Measurements from ENCODE around the gene DTYMK.

DTYMK gene

GRCh38 chr2:241734467-241735208 lies 48.0 kb upstream of the DTYMK start, which contains the start of gene D2HGDH (continued):
- TF ChIP-seq GLI4 (tag by site-specific recombination; IDR thresholded peaks at IDR 0.05) (no peak), TRIM28 (IDR thresholded peaks at IDR 0.05; ENCODE audit: borderline replicate concordance, low read length) (no peak), MZF1 (tag by site-specific recombination; IDR thresholded peaks at IDR 0.05; ENCODE audit: borderline replicate concordance) (no peak), ZNF423 (tag by site-specific recombination; IDR thresholded peaks at IDR 0.05) (no peak), BCL11A (tag by site-specific recombination; IDR thresholded peaks at IDR 0.05; ENCODE audit: low read depth) (no peak), ZNF138 (tag by site-specific recombination; IDR thresholded peaks at IDR 0.05; ENCODE audit: borderline replicate concordance) (no peak), ZNF626 (tag by site-specific recombination; IDR thresholded peaks at IDR 0.05) (no peak), ELK4 (IDR thresholded peaks at IDR 0.05; ENCODE audit: borderline replicate concordance, low read depth, low read length) (no peak), ZNF354C (tag by site-specific recombination; IDR thresholded peaks at IDR 0.05; ENCODE audit: borderline replicate concordance, low read depth) (no peak), OSR2 (tag by site-specific recombination; IDR thresholded peaks at IDR 0.05) (no peak), ZNF202 (tag by site-specific recombination; IDR thresholded peaks at IDR 0.05; ENCODE audit: borderline replicate concordance) (no peak), ZNF473 (tag by site-specific recombination; IDR thresholded peaks at IDR 0.05) (no peak), FEZF1 (tag by site-specific recombination; IDR thresholded peaks at IDR 0.05) (peak; percentile 79), OVOL3 (tag by site-specific recombination; IDR thresholded peaks at IDR 0.05) (no peak), ZNF394 (tag by site-specific recombination; IDR thresholded peaks at IDR 0.05; ENCODE audit: borderline replicate concordance) (no peak), ZNF530 (tag by site-specific recombination; IDR thresholded peaks at IDR 0.05; ENCODE audit: low read depth) (no peak), SP2 (tag by site-specific recombination; IDR thresholded peaks at IDR 0.05) (no peak; the same call in 1 of the 2 replicates), KLF10 (tag by site-specific recombination; IDR thresholded peaks at IDR 0.05) (peak; percentile 52), ZNF624 (tag by site-specific recombination; IDR thresholded peaks at IDR 0.05) (no peak), PRDM6 (tag by site-specific recombination; IDR thresholded peaks at IDR 0.05) (no peak), SETDB1 (IDR thresholded peaks at IDR 0.05; ENCODE audit: insufficient read length, low read length) (no peak), ZNF335 (tag by site-specific recombination; conservative IDR thresholded peaks at IDR 0.05) (peak; percentile 77), ZBTB7A (tag by site-specific recombination; IDR thresholded peaks at IDR 0.05; ENCODE audit: low read depth) (peak; percentile 43; the same call in 1 of the 2 replicates), ZNF549 (tag by site-specific recombination; IDR thresholded peaks at IDR 0.05) (no peak), ZNF391 (tag by site-specific recombination; IDR thresholded peaks at IDR 0.05; ENCODE audit: borderline replicate concordance, low read depth) (no peak), GLIS1 (tag by site-specific recombination; IDR thresholded peaks at IDR 0.05) (peak; percentile 70), ZNF513 (tag by site-specific recombination; IDR thresholded peaks at IDR 0.05) (no peak), ZNF488 (tag by site-specific recombination; IDR thresholded peaks at IDR 0.05) (no peak), ZNF26 (tag by site-specific recombination; IDR thresholded peaks at IDR 0.05) (no peak), ZNF16 (tag by site-specific recombination; IDR thresholded peaks at IDR 0.05; ENCODE audit: low read depth) (no peak), HOXD13 (CRISPR knock-in tag; IDR thresholded peaks at IDR 0.05; ENCODE audit: borderline replicate concordance) (no peak), ZSCAN5A (tag by site-specific recombination; IDR thresholded peaks at IDR 0.05) (0 out of 2 replicates have a peak, but pooled peaks have one; percentile 42), WT1 (tag by site-specific recombination; IDR thresholded peaks at IDR 0.05) (no peak)
